ENCODE data around the gene PDE11A.

PDE11A gene

GRCh38 chr2:177640423-177640822, 432.2 kb downstream of the PDE11A start:
- DNase-seq (ENCODE audit: low read depth) = no peak
- H3K4me3 ChIP-seq (ENCODE audit: control insufficient read depth, low read depth, low read length) = no peak overlapping the region
- no peak for TF ChIP-seq CTCF (IDR thresholded peaks at IDR 0.05; ENCODE audit: control insufficient read depth, insufficient read depth, low read depth, low read length, missing control alignments)

GRCh38 chr2:177639262-177639914, 433.2 kb downstream of the PDE11A start:
- TF ChIP-seq CTCF (IDR thresholded peaks at IDR 0.05; ENCODE audit: control insufficient read depth, insufficient read depth, low read depth, low read length, missing control alignments) = no peak
- no peak for DNase-seq (ENCODE audit: low read depth)
- H3K4me3 ChIP-seq (ENCODE audit: control insufficient read depth, low read depth, low read length) = no peak overlapping the region

- no peak overlapping the region for H3K4me3 ChIP-seq (ENCODE audit: control insufficient read depth, low read depth, low read length)
- no peak for DNase-seq (ENCODE audit: low read depth)
- no peak for TF ChIP-seq CTCF (IDR thresholded peaks at IDR 0.05; ENCODE audit: control insufficient read depth, insufficient read depth, low read depth, low read length, missing control alignments)
Measured at GRCh38 chr2:177638507-177638906, 434.1 kb downstream of the PDE11A start.

GRCh38 chr2:177636672-177637071, 435.9 kb downstream of the PDE11A start:
- DNase-seq (ENCODE audit: low read depth) = no peak
- no peak overlapping the region for H3K4me3 ChIP-seq (ENCODE audit: control insufficient read depth, low read depth, low read length)
- no peak for TF ChIP-seq CTCF (IDR thresholded peaks at IDR 0.05; ENCODE audit: control insufficient read depth, insufficient read depth, low read depth, low read length, missing control alignments)

- no peak overlapping the region for H3K4me3 ChIP-seq (ENCODE audit: control insufficient read depth, low read depth, low read length)
Measured at GRCh38 chr2:177635696-177636095, 436.9 kb downstream of the PDE11A start.

GRCh38 chr2:177633910-177634294, 438.7 kb downstream of the PDE11A start:
- H3K4me3 ChIP-seq (ENCODE audit: control insufficient read depth, low read depth, low read length) = no peak overlapping the region
- TF ChIP-seq CTCF (IDR thresholded peaks at IDR 0.05; ENCODE audit: control insufficient read depth, insufficient read depth, low read depth, low read length, missing control alignments) = no peak
- DNase-seq (ENCODE audit: low read depth) = no peak

More at GRCh38 chr2:177635696-177636095, 436.9 kb downstream of the PDE11A start:
- no peak for DNase-seq (ENCODE audit: low read depth)
- no peak for TF ChIP-seq CTCF (IDR thresholded peaks at IDR 0.05; ENCODE audit: control insufficient read depth, insufficient read depth, low read depth, low read length, missing control alignments)

All from AG09309 (cell line).